ENCODE results near the gene MUC4.

The MUC4 gene

DNA sequence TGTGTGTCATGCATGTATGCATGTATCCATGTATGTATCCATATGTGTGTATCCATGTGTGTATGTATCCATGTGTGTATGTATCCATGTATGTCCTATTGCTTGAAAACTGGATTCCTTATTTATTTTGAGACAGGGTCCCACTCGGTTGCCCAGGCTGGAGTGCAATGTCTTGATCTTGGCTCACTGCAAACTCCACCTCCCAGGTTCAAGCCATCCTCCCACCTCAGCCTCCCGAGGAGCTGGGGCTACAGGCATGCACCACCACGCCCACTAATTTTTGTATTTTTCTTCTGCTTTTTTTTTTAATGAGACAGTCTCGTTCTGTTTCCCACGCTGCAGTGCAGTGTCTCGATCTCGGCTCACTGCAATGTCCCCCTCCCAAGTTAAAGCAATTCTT lies 56.8 kb downstream of the MUC4 start:
- in situ Hi-C loops (cut with HindIII; ENCODE audit: low pct_ligation_motif_present, low sequenced_read_pairs) = no loop called here
- no peak overlapping the region for H3K4me3 ChIP-seq (ENCODE audit: low read depth, low read length)
- no peak for DNase-seq
- no peaks in the 10 kb centered on the region for H3K36me3 ChIP-seq (replicated peaks)
- H3K27me3 ChIP-seq (replicated peaks) = peaks cover 16% of the 10 kb centered on the region
- TF ChIP-seq, protein P1, sequence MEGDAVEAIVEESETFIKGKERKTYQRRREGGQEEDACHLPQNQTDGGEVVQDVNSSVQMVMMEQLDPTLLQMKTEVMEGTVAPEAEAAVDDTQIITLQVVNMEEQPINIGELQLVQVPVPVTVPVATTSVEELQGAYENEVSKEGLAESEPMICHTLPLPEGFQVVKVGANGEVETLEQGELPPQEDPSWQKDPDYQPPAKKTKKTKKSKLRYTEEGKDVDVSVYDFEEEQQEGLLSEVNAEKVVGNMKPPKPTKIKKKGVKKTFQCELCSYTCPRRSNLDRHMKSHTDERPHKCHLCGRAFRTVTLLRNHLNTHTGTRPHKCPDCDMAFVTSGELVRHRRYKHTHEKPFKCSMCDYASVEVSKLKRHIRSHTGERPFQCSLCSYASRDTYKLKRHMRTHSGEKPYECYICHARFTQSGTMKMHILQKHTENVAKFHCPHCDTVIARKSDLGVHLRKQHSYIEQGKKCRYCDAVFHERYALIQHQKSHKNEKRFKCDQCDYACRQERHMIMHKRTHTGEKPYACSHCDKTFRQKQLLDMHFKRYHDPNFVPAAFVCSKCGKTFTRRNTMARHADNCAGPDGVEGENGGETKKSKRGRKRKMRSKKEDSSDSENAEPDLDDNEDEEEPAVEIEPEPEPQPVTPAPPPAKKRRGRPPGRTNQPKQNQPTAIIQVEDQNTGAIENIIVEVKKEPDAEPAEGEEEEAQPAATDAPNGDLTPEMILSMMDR (IDR thresholded peaks at IDR 0.05; ENCODE audit: low read depth, low read length, missing control alignments) = no peak
- H3K27ac ChIP-seq = no peak overlapping the region

DNA sequence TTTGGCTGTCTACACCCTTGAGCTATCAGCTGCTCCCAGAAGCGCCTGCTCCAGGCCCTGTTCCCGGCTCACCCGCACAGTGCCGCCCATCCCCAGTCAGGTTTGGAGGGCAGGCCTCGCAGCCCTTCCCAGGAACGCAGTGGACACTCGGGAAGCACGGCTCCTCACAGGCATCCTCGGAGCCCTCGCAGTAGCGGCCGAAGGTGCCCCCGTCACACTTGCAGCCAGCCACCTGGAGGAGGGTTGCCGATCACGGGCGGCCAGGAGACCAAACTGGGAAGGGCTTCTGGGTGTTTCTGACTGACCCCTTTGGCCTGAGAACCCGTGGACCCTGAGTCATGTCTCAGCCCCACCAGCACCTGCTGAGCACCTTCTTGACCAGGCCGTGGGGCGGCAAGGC lies 57.6 kb downstream of the MUC4 start:
- TF ChIP-seq, protein P1 (IDR thresholded peaks at IDR 0.05; ENCODE audit: low read depth, low read length, missing control alignments) = no peak
- Histone ChIP-seq H3K36me3 (replicated peaks) (no peaks in the 10 kb centered on the region), H3K27ac (no peak overlapping the region), H3K27me3 (replicated peaks) (peaks cover 16% of the 10 kb centered on the region), H3K4me3 (ENCODE audit: low read depth, low read length) (no peak overlapping the region)
- in situ Hi-C loops (cut with HindIII; ENCODE audit: low pct_ligation_motif_present, low sequenced_read_pairs) = no loop called here
- DNase-seq = no peak

DNA sequence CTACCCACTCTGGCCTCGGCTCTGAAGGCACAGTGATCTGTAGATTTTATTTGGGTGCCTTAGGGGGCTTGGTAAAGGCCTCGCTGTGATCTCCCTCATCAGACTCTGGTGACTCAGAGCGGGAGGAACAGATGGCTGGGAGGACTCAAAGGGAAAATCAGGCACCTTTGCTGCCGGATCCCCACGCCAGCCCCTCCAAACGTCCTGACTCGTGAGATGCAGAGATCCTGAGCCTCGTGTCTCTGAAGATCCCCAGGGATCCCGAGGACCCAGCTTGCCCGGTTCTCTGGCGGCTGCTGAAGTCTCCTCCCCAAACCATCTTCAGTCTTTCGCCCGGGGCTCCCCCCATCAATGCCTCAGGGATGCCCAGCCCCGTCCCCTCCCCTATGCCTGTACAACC lies 58.1 kb downstream of the MUC4 start:
- TF ChIP-seq, protein P1 (IDR thresholded peaks at IDR 0.05; ENCODE audit: low read depth, low read length, missing control alignments) = no peak
- no peak for DNase-seq
- no peak overlapping the region for H3K27ac ChIP-seq
- peaks cover 14% of the 10 kb centered on the region for H3K27me3 ChIP-seq (replicated peaks)
- no peak overlapping the region for H3K4me3 ChIP-seq (ENCODE audit: low read depth, low read length)
- H3K36me3 ChIP-seq (replicated peaks) = no peaks in the 10 kb centered on the region
- in situ Hi-C loops (cut with HindIII; ENCODE audit: low pct_ligation_motif_present, low sequenced_read_pairs) = no loop called here

DNA sequence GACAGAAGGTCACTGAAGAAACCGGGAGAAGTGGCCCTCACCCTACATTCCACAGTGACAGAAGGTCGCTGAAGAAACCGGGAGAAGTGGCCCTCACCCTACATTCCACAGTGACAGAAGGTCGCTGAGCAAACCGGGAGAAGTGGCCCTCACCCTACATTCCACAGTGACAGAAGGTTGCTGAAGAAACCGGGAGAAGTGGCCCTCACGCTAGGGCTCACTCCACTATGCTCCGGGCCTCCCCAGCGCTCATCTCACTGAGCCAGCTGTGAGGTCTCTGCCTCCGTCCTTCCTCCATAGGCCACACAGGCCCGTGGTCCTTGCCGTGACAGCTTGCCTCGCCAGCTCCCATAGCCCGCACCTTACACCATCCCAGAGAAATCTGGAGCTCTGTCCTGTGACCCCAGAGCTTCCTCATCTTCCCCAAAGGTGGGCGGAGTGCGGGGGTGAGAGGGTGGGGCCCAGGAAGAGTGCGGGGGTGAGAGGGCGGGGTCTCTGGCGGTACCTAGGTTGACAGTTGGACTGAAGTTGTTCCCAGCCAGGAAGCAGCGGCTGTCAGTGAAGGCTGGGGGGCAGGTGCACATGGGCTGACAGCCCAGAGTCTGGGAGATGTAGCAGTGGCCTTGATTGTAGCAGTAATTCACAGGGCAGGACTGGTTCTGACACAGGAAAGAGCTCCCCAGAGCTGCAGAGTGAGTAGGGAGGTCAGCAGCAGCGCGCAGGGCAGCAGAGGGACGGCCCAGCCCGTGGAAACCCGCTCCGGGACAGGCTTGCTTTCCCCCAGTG lies 59.0 kb downstream of the MUC4 start:
- TF ChIP-seq, protein P1 (IDR thresholded peaks at IDR 0.05; ENCODE audit: low read depth, low read length, missing control alignments) = no peak
- Histone ChIP-seq H3K36me3 (replicated peaks) (no peaks in the 10 kb centered on the region), H3K4me3 (ENCODE audit: low read depth, low read length) (no peak overlapping the region), H3K27ac (no peak overlapping the region), H3K27me3 (replicated peaks) (peaks cover 14% of the 10 kb centered on the region)
- in situ Hi-C loops (cut with HindIII; ENCODE audit: low pct_ligation_motif_present, low sequenced_read_pairs) = no loop called here
- no peak for DNase-seq

DNA sequence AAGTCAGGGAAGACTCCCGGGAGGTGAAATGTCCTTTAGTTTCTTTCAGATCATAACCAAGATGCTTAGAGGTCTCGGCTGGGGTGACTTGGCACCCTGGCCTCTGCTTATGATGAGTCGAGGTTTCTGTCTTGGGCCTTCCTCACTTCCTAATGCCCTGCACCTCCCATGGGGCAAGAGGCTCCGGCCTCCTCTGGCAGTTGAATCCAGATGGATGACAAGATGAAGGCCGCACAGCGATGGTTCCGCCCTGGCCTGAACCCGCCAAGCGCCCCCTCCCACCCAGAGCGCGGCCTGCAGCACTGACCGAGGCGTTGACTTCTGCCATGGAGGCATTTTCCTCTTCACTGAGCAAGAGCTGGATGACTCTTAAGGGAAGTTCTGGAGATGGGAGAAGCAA lies 59.7 kb downstream of the MUC4 start:
- no peaks in the 10 kb centered on the region for H3K36me3 ChIP-seq (replicated peaks)
- peaks cover 14% of the 10 kb centered on the region for H3K27me3 ChIP-seq (replicated peaks)
- no peak overlapping the region for H3K4me3 ChIP-seq (ENCODE audit: low read depth, low read length)
- TF ChIP-seq, protein P1 (IDR thresholded peaks at IDR 0.05; ENCODE audit: low read depth, low read length, missing control alignments) = no peak
- no peak for DNase-seq
- in situ Hi-C loops (cut with HindIII; ENCODE audit: low pct_ligation_motif_present, low sequenced_read_pairs) = no loop called here
- H3K27ac ChIP-seq = no peak overlapping the region

DNA sequence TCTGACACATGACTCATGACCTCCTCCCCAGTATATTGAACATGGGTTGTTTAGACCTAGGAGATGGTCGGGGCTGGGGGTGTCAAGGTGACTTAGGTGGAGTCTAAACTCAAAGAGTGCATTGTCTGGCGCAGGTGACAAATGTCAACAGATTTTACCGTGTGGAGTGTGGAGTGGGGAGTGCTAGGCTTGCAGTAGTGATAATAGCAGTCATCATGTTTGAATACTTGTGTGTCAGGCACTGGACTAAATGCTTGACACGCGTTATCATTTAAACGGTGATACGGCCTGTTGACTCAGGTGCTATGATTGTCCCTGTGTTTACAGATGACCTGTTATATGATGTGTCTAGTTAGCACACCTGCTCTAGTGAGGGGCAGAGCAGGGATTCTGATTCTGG lies 60.2 kb downstream of the MUC4 start:
- in situ Hi-C loops (cut with HindIII; ENCODE audit: low pct_ligation_motif_present, low sequenced_read_pairs) = no loop called here
- H3K36me3 ChIP-seq (replicated peaks) = no peaks in the 10 kb centered on the region
- TF ChIP-seq, protein P1 (IDR thresholded peaks at IDR 0.05; ENCODE audit: low read depth, low read length, missing control alignments) = no peak
- H3K27ac ChIP-seq = no peak overlapping the region
- DNase-seq = no peak
- no peak overlapping the region for H3K4me3 ChIP-seq (ENCODE audit: low read depth, low read length)
- H3K27me3 ChIP-seq (replicated peaks) = peaks cover 17% of the 10 kb centered on the region
